H9 (cell line): Measurements from ENCODE around the gene CLDN16. TPM values are rescaled to one million over a fixed set of nuclear protein-coding genes. Genes with fewer than 3 reads are reported as not detected.
A peak's percentile ranks its signal among the peaks of the same experiment; 100 is the strongest.

Experiments
- DNase-seq: peaks from one replicate; pipeline ENCODE4 v3.0.0-alpha.2; 2017
- H2AFZ ChIP-seq: one replicate; pipeline ENCODE4 v1.6.1; 2013; ENCODE audit warnings: mild to moderate bottlenecking, low read length, control low read depth, moderate library complexity
- H2AK5ac ChIP-seq: 2 replicates; pipeline ENCODE4 v1.6.1; 2013; ENCODE audit warnings: low read length, control low read depth, mixed read lengths; ENCODE audit not compliant: insufficient read length
- H2BK120ac ChIP-seq: one replicate; pipeline ENCODE4 v1.6.1; 2013; ENCODE audit warnings: low read depth, mild to moderate bottlenecking, low read length, control low read depth, inconsistent platforms; ENCODE audit not compliant: poor library complexity, severe bottlenecking
- H2BK12ac ChIP-seq: 2 replicates; pipeline ENCODE4 v1.6.1; 2013; ENCODE audit warnings: low read length, control low read depth, mixed read lengths, low read depth; ENCODE audit not compliant: insufficient read length
- H2BK15ac ChIP-seq: 2 replicates; pipeline ENCODE4 v1.6.1; 2013; ENCODE audit warnings: low read depth, low read length, control low read depth
- H2BK20ac ChIP-seq: one replicate; pipeline ENCODE4 v1.6.1; 2013; ENCODE audit warnings: low read depth, mild to moderate bottlenecking, low read length, control low read depth, inconsistent platforms; ENCODE audit not compliant: poor library complexity, severe bottlenecking
- H2BK5ac ChIP-seq: 2 replicates; pipeline ENCODE4 v1.6.1; 2013; ENCODE audit warnings: low read length, control low read depth, mixed read lengths; ENCODE audit not compliant: insufficient read length
- H3K14ac ChIP-seq: 2 replicates; pipeline ENCODE4 v1.6.1; 2013; ENCODE audit warnings: low read length, control low read depth; ENCODE audit not compliant: insufficient read depth
- H3K18ac ChIP-seq: 2 replicates; pipeline ENCODE4 v1.6.1; 2013; ENCODE audit warnings: low read depth, mild to moderate bottlenecking, mixed read lengths, low read length, control low read depth; ENCODE audit not compliant: insufficient read length
- H3K23ac ChIP-seq: 2 replicates; pipeline ENCODE4 v1.6.1; 2013; ENCODE audit warnings: low read length, control low read depth, mixed read lengths, low read depth; ENCODE audit not compliant: insufficient read length
- H3K23me2 ChIP-seq: 2 replicates; pipeline ENCODE4 v1.6.1; 2013; ENCODE audit warnings: low read depth, mild to moderate bottlenecking, mixed read lengths, low read length, control low read depth; ENCODE audit not compliant: insufficient read length, poor library complexity, severe bottlenecking
- H3K27ac ChIP-seq: 2 replicates; pipeline ENCODE4 v1.5.1; 2013; ENCODE audit warnings: low read length, control low read depth, mixed read lengths, low read depth; ENCODE audit not compliant: insufficient read length
- H3K27me3 ChIP-seq: 2 replicates; pipeline ENCODE4 v1.6.1; 2013; ENCODE audit warnings: low read length, control low read depth, inconsistent platforms; ENCODE audit not compliant: insufficient read depth
- H3K4ac ChIP-seq: 2 replicates; pipeline ENCODE4 v1.6.1; 2013; ENCODE audit warnings: low read depth, mild to moderate bottlenecking, control low read depth, inconsistent platforms, low read length, moderate library complexity
- H3K4me1 ChIP-seq: 2 replicates; pipeline ENCODE4 v1.6.1; 2013; ENCODE audit warnings: low read length, control low read depth, inconsistent platforms; ENCODE audit not compliant: insufficient read depth
- H3K4me2 ChIP-seq: 2 replicates; pipeline ENCODE4 v1.6.1; 2013; ENCODE audit warnings: low read length, control low read depth, mixed read lengths; ENCODE audit not compliant: insufficient read length, insufficient read depth
- H3K56ac ChIP-seq: 2 replicates; pipeline ENCODE4 v1.6.1; 2013; ENCODE audit warnings: low read depth, mild to moderate bottlenecking, mixed read lengths, low read length, control low read depth; ENCODE audit not compliant: insufficient read length
- H3K79me1 ChIP-seq: 2 replicates; pipeline ENCODE4 v1.6.1; 2013; ENCODE audit warnings: low read depth, mild to moderate bottlenecking, moderate library complexity, low read length, control low read depth, inconsistent platforms; ENCODE audit not compliant: insufficient read depth, poor library complexity, severe bottlenecking
- H3K79me2 ChIP-seq: 2 replicates; pipeline ENCODE4 v1.6.1; 2013; ENCODE audit warnings: low read length, control low read depth, inconsistent platforms; ENCODE audit not compliant: insufficient read depth
- H3K9ac ChIP-seq: 2 replicates; pipeline ENCODE4 v1.6.1; 2013; ENCODE audit warnings: low read length, control low read depth, mixed read lengths; ENCODE audit not compliant: insufficient read length; ENCODE audit errors: extremely low read depth
- H3K9me3 ChIP-seq: one replicate; pipeline ENCODE4 v1.6.1; 2013; ENCODE audit warnings: low read depth, low read length, inconsistent platforms; ENCODE audit not compliant: control insufficient read depth
- H3T11ph ChIP-seq: one replicate; pipeline ENCODE4 v1.6.1; 2013; ENCODE audit warnings: mild to moderate bottlenecking, low read length, control low read depth, inconsistent platforms
- H4K20me1 ChIP-seq: one replicate; pipeline ENCODE4 v1.6.1; 2013; ENCODE audit not compliant: control insufficient read depth, insufficient read length, insufficient read depth
- H4K5ac ChIP-seq: 2 replicates; pipeline ENCODE4 v1.6.1; 2013; ENCODE audit warnings: low read depth, mild to moderate bottlenecking, mixed read lengths, low read length, control low read depth; ENCODE audit not compliant: insufficient read length
- H4K8ac ChIP-seq: replicated peaks from 2 replicates; pipeline ENCODE4 v1.6.1; 2013; ENCODE audit warnings: low read length, control low read depth, mixed read lengths, low read depth; ENCODE audit not compliant: insufficient read length
- H4K91ac ChIP-seq: 2 replicates; pipeline ENCODE4 v1.6.1; 2013; ENCODE audit warnings: low read depth, mild to moderate bottlenecking, moderate library complexity, mixed read lengths, low read length, control low read depth; ENCODE audit not compliant: insufficient read length
- H3K27ac Mint-ChIP-seq, 3 experiments: 2 replicates in 2 of 3; 3 replicates in 1 of 3; pipeline ENCODE4 v1.8.0; 2020 to 2021; ENCODE audit warnings: mixed read lengths in 3 of 3, mild to moderate bottlenecking in 1 of 3, moderate library complexity in 1 of 3
- H3K27me3 Mint-ChIP-seq: 2 replicates; pipeline ENCODE4 v1.8.0; 2021; ENCODE audit warnings: low read depth, mild to moderate bottlenecking, moderate library complexity, mixed read lengths
- H3K36me3 Mint-ChIP-seq, 3 experiments: 2 replicates in 2 of 3; 3 replicates in 1 of 3; pipeline ENCODE4 v1.8.0; 2020 to 2021; ENCODE audit warnings: low read depth in 3 of 3, mixed read lengths in 3 of 3; ENCODE audit not compliant: insufficient read depth in 1 of 3
- H3K4me1 Mint-ChIP-seq, 2 experiments: 2 replicates each; pipeline ENCODE4 v1.8.0; 2020; ENCODE audit warnings: mixed read lengths in 2 of 2
- H3K4me3 Mint-ChIP-seq, 2 experiments: 2 replicates in 1 of 2; 3 replicates in 1 of 2; pipeline ENCODE4 v1.8.0; 2020 to 2021; ENCODE audit warnings: mild to moderate bottlenecking in 2 of 2, mixed read lengths in 2 of 2, moderate library complexity in 1 of 2
- H3K9me3 Mint-ChIP-seq, 2 experiments: 2 replicates in 1 of 2; 3 replicates in 1 of 2; pipeline ENCODE4 v1.8.0; 2020; ENCODE audit warnings: mild to moderate bottlenecking in 2 of 2, mixed read lengths in 2 of 2, moderate library complexity in 1 of 2
- CTCF ChIP-seq: fragments of 200-600 bp; sonication (generic); conservative IDR thresholded peaks from 3 replicates; pipeline ENCODE4 v1.8.0; 2021; ENCODE audit warnings: antibody characterized with exemption, mild to moderate bottlenecking
- total RNA-seq: library from RNA; stranded (reverse); gene quantifications from 2 replicates; pipeline ENCODE4 v1.2.1, GENCODE V29; 2021

CLDN16 gene
- total RNA-seq, 1 experiment from 2014 or later: not detected

- Histone ChIP-seq H2BK15ac (no peak overlapping the region), H3K14ac (no peak overlapping the region), H3K4me2 (no peak overlapping the region), H3T11ph (no peak overlapping the region), H3K23me2 (no peaks in the 10 kb centered on the region), H4K91ac (no peak overlapping the region), H3K79me1 (no peaks in the 10 kb centered on the region), H4K8ac (no peak overlapping the region), H4K5ac (no peak overlapping the region), H2BK20ac (no peak overlapping the region), H3K27ac (no peak overlapping the region), H3K27me3 (no peaks in the 10 kb centered on the region), H4K20me1 (no peaks in the 10 kb centered on the region), H3K4me1 (no peaks in the 10 kb centered on the region), H3K9me3 (no peaks in the 10 kb centered on the region), H3K9ac (no peak overlapping the region), H2AFZ (no peak overlapping the region), H3K4ac (no peak overlapping the region), H2BK12ac (no peak overlapping the region), H2BK120ac (no peak overlapping the region), H2BK5ac (no peak overlapping the region), H3K23ac (no peak overlapping the region), H2AK5ac (no peak overlapping the region), H3K18ac (no peak overlapping the region), H3K56ac (no peak overlapping the region), H3K79me2 (no peaks in the 10 kb centered on the region)
- DNase-seq: no peak
- H3K9me3 Mint-ChIP-seq: peaks cover 0 to 14% of the 10 kb centered on the region in 2 experiments; a peak in 3 of 5 replicates
- H3K27ac Mint-ChIP-seq: no peak overlapping the region
- H3K27me3 Mint-ChIP-seq: no peaks in the 10 kb centered on the region
- TF ChIP-seq CTCF: peak; percentile 33; the same call in 2 of the 3 replicates
- H3K36me3 Mint-ChIP-seq: no peaks in the 10 kb centered on the region; a peak in 1 of 7 replicates
- H3K4me3 Mint-ChIP-seq: no peak overlapping the region
- no peaks in the 10 kb centered on the region for H3K4me1 Mint-ChIP-seq
Observed at GRCh38 chr3:190339130-190339529, 48.8 kb upstream of the CLDN16 start.
